ENCODE measurements around the gene ADCY5. TPM values are rescaled to one million over a fixed set of nuclear protein-coding genes. Genes with fewer than 3 reads are reported as not detected.

Gene ADCY5
- total RNA-seq, 2 donors from 2014 or later, result 5.6 to 7.8 TPM

- intact Hi-C loops (cut with DNase I), result no loop called here
- no peaks in the 10 kb centered on the region for H3K27me3 ChIP-seq
- H3K9ac ChIP-seq (ENCODE audit: low read depth in 2 of 2, low read length in 2 of 2), result no peak overlapping the region
- H3K36me3 ChIP-seq, result no peaks in the 10 kb centered on the region
- DNase-seq, result no peak
- TF ChIP-seq, protein P1, sequence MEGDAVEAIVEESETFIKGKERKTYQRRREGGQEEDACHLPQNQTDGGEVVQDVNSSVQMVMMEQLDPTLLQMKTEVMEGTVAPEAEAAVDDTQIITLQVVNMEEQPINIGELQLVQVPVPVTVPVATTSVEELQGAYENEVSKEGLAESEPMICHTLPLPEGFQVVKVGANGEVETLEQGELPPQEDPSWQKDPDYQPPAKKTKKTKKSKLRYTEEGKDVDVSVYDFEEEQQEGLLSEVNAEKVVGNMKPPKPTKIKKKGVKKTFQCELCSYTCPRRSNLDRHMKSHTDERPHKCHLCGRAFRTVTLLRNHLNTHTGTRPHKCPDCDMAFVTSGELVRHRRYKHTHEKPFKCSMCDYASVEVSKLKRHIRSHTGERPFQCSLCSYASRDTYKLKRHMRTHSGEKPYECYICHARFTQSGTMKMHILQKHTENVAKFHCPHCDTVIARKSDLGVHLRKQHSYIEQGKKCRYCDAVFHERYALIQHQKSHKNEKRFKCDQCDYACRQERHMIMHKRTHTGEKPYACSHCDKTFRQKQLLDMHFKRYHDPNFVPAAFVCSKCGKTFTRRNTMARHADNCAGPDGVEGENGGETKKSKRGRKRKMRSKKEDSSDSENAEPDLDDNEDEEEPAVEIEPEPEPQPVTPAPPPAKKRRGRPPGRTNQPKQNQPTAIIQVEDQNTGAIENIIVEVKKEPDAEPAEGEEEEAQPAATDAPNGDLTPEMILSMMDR (IDR thresholded peaks at IDR 0.05), result no peak
- no peak overlapping the region for H3K4me3 ChIP-seq
- H3K27ac ChIP-seq, result no peak overlapping the region
- no peaks in the 10 kb centered on the region for H3K4me1 ChIP-seq
- no peaks in the 10 kb centered on the region for H3K9me3 ChIP-seq
These were observed 8.9 kb downstream of the ADCY5 start for GRCh38 chr3:123439806-123440580.

- H3K27ac ChIP-seq, result peak overlapping the region; percentile 74
- H3K27me3 ChIP-seq, result no peaks in the 10 kb centered on the region
- DNase-seq, result no peak
- TF ChIP-seq, protein P1 (IDR thresholded peaks at IDR 0.05), result no peak
- H3K4me3 ChIP-seq, result no peak overlapping the region
- H3K9me3 ChIP-seq, result no peaks in the 10 kb centered on the region
- no peaks in the 10 kb centered on the region for H3K36me3 ChIP-seq
- intact Hi-C loops (cut with DNase I), result no loop called here
- H3K4me1 ChIP-seq, result peaks cover 14% of the 10 kb centered on the region
- H3K9ac ChIP-seq (ENCODE audit: low read depth in 2 of 2, low read length in 2 of 2), result no peak overlapping the region
These were observed 15.9 kb downstream of the ADCY5 start for GRCh38 chr3:123432832-123433523.

GRCh38 chr3:123431658-123432324 lies 17.1 kb downstream of the ADCY5 start:
- peaks cover 14% of the 10 kb centered on the region for H3K4me1 ChIP-seq

DNA sequence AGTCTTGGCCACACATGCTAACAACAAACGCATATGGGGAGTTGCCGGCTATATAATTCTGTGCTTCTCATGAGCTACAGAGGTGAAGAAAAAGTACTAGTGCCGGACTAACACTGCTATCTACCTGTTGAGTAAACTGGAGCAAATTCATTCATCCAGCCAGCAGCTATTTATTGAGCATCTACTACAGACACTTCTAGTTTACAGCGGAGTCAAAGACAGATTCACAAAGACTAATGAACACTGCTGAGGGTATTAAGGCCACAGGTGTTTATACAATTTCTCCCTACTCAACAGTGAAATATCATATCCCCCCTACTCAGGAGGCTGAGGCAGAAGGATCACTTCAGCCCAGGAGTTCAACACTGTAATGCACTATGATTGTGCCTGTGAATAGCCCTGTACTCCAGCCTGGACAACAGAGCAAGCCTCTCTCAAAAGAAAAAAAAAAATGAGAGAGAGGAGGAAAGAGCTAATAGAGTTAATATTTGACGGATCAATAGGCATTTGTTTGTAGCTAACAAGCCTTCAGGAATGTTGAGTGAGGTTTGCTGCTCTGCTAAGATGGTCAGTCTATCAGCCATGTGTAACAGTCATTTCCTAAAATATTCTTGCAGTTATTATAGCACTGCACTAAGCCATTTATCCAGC lies 17.8 kb downstream of the ADCY5 start:
- H3K4me3 ChIP-seq, result no peak overlapping the region
- TF ChIP-seq, protein P1 (IDR thresholded peaks at IDR 0.05), result no peak
- DNase-seq, result no peak
- no peaks in the 10 kb centered on the region for H3K9me3 ChIP-seq
- peak overlapping the region; percentile 74 for H3K27ac ChIP-seq
- H3K4me1 ChIP-seq, result peaks cover 14% of the 10 kb centered on the region
- intact Hi-C loops (cut with DNase I), result no loop called here
- H3K27me3 ChIP-seq, result no peaks in the 10 kb centered on the region
- peak overlapping the region in 1 of 2 donors; percentile 60 for H3K9ac ChIP-seq (ENCODE audit: low read depth in 2 of 2, low read length in 2 of 2)
- H3K36me3 ChIP-seq, result no peaks in the 10 kb centered on the region

More at GRCh38 chr3:123431658-123432324, 17.1 kb downstream of the ADCY5 start:
- H3K27ac ChIP-seq, result peak overlapping the region; percentile 74
- H3K9me3 ChIP-seq, result no peaks in the 10 kb centered on the region
- H3K4me3 ChIP-seq, result no peak overlapping the region
- H3K9ac ChIP-seq (ENCODE audit: low read depth in 2 of 2, low read length in 2 of 2), result peak overlapping the region in 1 of 2 donors; percentile 60
- intact Hi-C loops (cut with DNase I), result no loop called here
- TF ChIP-seq, protein P1 (IDR thresholded peaks at IDR 0.05), result no peak
- peak; percentile 61 for DNase-seq
- no peaks in the 10 kb centered on the region for H3K27me3 ChIP-seq
- no peaks in the 10 kb centered on the region for H3K36me3 ChIP-seq

DNA sequence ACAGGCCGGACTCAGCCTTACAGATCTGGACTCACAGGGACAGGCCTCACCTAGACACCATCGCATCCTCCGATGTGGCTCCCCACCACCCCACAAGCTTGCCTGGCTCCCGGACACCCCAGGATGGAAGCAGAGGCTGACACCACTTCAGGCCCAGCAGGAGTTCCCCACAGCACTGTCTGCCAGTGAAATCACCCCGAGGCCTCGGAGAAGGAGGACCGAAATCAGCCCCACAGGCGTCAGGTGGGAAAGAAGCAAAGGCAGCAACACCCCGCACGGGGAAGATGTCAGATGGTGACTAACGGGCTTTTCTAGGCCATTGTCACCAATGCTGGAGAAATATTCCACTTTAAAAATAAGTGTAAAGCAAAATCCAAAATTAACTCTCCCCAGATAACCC lies 18.6 kb downstream of the ADCY5 start:
- Histone ChIP-seq H3K27ac (no peak overlapping the region), H3K9me3 (no peaks in the 10 kb centered on the region), H3K27me3 (no peaks in the 10 kb centered on the region), H3K4me3 (no peak overlapping the region), H3K9ac (ENCODE audit: low read depth in 2 of 2, low read length in 2 of 2) (no peak overlapping the region), H3K4me1 (peaks cover 14% of the 10 kb centered on the region), H3K36me3 (no peaks in the 10 kb centered on the region)
- TF ChIP-seq, protein P1 (IDR thresholded peaks at IDR 0.05), result no peak
- intact Hi-C loops (cut with DNase I), result no loop called here
- DNase-seq, result no peak
